ENCODE measurements around the gene CASTOR2.
"Not testable (repeated sequence)": the region's sequence is repeated elsewhere in the genome, so short reads cannot be mapped to it uniquely, and the experiment has no call there.

Gene CASTOR2

DNA sequence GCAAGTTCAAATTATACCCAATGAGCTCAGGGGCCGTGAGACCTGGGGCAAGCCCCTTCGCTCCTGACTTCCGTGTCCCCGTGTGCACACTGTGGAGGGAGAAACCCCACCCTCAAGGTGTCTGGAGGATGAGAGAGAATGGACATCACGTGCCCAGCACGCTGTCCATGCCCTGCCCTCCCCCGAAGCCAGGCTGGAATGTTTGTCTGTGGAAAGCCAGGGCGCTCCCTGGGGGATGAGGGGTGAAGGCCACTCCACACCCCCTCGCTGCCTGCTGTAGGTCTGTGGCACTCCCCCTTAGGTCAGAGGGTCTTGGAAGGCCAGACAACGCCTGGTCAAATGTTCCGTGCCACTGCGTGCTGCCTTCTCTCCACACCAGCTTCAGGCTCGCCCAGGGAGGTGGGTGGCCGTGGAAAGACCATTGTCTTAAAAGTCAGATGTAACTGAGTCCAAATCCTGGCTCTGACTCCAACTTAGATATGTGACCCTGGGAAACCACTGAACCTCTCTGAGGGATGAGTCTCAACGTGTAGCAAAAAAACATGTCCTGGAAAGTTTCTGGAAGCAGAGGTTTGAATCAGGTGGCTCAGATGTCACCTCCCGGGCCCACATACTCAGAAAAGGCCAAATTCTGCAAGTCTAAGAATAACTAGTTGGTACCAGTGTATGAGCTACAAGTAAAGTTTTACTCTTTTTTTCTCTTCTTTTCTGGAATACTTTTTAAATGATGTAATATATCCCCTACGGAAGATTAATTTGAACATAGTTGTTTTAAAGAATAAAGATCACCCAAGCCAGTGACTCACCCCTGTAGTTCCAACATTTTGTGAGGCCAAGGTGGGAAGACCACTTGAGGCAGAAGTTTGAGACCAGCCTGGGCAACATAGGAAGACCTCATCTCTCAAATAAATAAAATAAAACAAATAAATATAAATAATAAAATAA, 84.2 kb downstream of the CASTOR2 start:
- in situ Hi-C loops (cut with MboI; ENCODE audit: low sequenced_read_pairs): loop anchor here (10.0 to 25.0 kb wide), 2 partner anchors 461 to 624 kb away; no protein-coding TSS in a partner anchor

DNA sequence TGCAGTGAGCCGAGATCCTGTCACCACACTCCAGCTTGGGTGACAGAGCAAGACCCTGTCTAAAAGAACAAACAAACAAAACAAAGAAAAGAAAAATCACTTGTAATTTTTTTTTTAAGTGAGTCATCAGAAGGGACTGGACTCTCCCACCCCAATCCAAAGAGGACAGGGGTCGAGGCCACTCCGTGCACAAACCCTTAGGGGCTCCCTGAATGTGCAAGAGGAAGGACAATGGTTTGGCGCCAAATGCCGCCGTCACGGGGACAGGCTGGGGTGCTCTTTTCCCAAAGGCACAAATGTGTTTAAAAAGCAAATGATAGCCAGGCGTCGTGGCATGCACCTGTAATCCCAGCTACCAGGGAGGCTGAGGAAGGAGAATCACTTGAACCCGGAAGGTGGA, 85.3 kb downstream of the CASTOR2 start:
- in situ Hi-C loops (cut with MboI; ENCODE audit: low sequenced_read_pairs): loop anchor here (10.0 to 25.0 kb wide), 2 partner anchors 463 to 625 kb away; no protein-coding TSS in a partner anchor

DNA sequence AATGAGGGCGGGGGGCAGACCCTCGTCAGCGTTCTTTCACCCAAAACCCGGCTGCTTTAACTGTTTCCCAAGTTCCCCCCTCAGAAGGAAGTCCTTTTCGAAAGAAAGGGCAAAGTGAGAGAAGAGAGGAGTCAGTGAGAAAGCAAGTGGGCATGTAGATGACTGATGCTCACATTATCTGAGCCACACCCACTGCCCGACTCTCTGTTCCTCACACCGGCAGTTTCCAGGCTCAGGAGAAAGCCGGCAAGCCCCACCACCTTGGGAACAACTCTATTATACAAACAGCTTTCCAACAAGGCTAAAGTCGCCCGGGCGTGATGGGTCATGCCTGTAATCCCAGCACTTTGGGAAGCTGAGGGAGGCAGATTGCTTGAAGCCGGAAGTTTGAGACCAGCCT, 86.0 kb downstream of the CASTOR2 start:
- in situ Hi-C loops (cut with MboI; ENCODE audit: low sequenced_read_pairs): no loop called here

DNA sequence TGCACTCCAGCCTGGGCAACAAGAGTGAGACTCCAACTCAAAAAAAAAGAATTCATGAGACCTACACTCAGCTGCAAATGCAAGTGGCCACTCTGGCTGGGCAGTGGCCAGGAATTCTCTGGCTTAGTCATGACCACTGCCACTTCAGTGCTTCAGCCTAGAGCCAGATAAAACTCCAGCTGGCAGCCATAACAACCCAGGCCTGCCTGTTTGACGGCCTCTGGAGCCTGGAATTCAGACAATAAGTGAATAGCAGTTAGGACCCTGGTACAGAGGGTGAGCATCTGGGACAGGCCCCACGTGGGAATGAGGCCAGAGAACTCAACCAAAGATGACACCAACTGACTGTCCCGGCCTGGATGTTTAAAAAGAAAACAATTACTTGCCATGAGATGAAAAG, 90.2 kb downstream of the CASTOR2 start:
- in situ Hi-C loops (cut with MboI; ENCODE audit: low sequenced_read_pairs): no loop called here

DNA sequence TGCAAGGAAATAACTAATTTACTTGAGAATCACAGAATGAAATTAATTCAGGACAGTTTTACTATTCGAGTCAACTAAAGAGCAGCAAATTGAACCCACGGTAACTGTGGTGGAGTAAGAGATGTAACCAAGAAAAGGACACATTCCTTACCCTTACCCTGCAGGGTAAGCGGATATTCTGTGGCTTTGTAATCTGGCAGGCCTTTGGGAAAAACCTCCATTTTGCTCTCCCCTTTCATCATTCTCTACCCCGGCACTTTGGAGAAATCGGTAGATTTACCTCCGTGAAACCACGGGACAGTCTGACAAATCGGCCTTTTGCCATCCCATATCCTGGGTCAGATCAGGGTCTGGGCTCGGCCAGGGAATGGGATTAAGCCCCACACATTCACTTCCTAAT, 90.7 kb downstream of the CASTOR2 start:
- in situ Hi-C loops (cut with MboI; ENCODE audit: low sequenced_read_pairs): no loop called here

DNA sequence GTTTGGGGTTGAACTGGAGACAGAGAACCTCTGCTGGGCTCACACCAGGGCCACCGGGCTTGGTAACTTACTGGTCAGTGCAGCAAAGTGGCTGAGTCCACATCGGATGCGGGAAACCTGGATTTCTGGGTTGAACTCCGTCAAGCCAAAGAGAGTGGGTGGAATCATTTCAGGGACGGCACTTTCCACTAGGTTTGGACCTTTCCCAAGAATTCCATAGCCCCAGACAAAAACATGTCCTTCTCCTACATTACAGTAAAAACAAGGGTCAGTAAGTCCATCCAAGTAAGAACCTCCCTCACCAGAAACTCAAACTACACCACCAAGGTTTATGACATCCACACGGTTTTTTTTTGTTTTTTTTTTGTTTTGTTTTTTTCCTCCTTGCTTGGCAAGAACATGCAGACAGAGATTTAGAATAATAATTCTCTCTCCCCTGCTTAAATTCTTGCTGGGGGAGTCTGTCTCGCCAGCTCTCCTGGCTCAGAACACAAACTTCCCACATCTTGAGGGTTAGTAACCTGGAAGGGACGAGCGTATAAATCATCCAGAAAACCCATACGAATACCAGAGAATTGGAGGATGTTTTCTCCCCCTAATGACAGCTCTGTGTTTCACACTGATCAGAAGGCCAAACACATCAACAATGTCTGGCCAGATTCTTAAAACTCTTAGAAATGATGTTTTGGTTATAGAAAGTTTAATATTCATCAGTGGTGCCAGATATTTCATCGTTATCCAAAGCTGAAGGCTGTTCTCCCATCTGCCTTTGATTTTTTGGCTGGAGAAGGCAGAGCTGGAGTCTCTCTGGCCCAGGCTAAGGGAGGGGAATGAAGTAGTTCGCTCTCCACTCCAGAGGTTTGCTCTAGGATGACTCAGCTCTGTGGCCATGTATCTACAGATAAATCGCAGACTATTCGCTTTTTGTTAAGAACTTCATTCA, 91.6 kb downstream of the CASTOR2 start:
- in situ Hi-C loops (cut with MboI; ENCODE audit: low sequenced_read_pairs): no loop called here

DNA sequence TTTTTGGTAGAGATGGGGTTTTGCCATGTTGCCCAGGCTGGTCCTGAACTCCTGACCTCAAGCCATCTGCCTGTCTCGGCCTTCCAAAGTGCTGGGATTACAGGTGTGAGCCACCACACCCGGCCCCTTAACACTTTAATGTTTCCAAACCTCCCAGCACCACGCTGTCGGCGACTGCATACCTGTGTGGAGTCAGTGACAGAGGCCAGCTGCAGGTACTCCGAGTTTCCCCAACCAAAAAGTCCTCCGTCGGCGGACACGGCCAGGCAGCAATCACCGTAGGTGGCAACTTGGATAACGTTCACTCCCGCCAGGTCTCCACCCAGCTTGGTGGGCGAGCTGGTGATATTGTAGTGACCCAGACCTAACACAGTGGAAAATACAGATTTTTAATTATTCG, 93.9 kb downstream of the CASTOR2 start:
- in situ Hi-C loops (cut with MboI; ENCODE audit: low sequenced_read_pairs): no loop called here

DNA sequence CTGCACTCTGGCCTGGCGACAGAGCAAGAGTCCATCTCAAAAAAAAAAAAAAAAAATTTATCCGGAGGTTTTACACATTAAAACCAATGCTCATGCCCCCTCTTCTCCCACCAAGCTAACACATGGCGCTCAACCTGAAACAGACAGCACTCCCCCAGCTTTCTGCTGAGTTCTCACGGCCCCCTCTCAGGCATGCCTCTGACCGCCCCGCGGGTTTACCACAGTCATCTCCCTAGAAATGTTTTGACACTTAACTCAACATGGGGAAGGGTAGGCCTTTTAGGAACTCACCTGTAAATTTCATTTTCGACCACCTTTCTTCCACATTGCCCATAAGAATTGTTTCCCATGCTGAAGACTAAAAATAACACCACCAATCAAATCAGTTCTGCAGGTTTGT, 99.8 kb downstream of the CASTOR2 start:
- in situ Hi-C loops (cut with MboI; ENCODE audit: low sequenced_read_pairs): no loop called here

DNA sequence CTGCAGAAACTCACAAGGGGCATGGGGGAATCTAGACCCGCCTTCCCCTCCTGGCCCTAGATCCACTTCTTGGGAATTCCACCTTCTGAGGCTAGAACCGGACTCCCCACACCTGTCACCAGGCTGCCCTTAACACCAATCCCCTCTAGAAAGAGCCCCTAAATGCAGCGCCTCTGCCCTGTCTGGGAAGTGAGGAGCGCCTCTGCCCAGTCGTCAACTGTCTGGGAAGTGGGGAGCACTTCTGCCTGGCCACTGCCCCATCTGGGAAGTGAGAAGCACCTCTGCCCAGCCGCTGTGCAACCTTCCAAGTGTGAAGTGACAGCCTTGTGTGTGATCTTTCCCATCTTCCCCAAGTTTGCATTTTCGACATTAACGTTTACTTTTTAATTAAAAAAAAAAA, 100.3 kb downstream of the CASTOR2 start:
- in situ Hi-C loops (cut with MboI; ENCODE audit: low sequenced_read_pairs): no loop called here

DNA sequence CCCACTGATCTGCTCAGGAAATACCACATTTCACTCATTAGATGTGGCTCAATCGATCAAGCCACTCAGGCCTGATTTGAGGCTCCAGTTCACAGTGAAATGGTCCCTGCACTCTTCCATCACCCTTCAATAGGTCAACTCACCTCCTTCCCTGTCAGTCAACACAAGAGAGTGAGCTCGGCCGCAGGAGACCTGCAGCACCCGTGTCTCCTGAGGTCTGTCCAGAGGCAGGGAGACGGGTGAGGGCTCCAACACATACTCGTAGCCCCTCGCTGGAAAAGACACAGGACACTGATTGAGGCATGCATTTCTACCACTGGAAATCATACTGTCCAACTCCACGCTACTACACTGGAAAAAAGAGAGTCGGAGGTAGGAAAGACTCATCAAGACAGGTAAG, 102.0 kb downstream of the CASTOR2 start:
- in situ Hi-C loops (cut with MboI; ENCODE audit: low sequenced_read_pairs): no loop called here

DNA sequence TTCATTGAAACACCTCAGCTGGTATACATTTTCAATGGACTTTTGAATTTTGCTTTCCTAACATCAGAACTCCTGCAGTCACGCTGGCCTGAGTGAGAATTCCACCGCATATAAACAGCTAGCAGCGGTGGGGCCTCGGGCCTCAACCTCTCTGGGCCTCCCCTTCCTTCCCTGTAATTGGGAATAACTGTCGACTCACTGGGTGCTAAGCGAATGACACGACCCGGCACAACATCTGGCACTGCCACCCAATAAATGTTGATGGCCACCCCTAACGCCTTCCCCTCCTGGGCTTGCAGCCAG, 108.4 kb downstream of the CASTOR2 start:
- in situ Hi-C loops (cut with MboI; ENCODE audit: low sequenced_read_pairs): no loop called here

DNA sequence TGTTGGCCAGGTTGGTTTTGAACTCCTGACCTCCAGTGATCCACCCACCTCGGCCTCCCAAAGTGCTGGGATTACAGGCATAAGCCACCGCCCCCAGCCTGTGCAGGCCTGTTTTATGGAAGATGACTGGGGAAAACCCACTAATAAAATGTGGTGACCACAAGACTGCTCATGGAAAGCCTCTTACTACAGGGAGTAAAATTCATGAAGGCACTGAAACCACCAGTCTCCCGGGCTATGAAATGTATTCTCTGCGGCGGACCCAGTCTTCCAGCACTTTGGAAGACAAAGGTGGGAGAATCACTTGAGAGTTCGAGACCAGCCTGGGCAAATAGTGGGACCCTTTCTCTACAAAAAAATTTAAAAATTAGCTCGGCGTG, 109.7 kb downstream of the CASTOR2 start:
- in situ Hi-C loops (cut with MboI; ENCODE audit: low sequenced_read_pairs): not testable (repeated sequence)
